ENCODE results near the gene SLC8A1.

SLC8A1 gene

GRCh38 chr2:40227210-40227609, 224.7 kb downstream of the SLC8A1 start:
- no peak for DNase-seq (ENCODE audit: low spot score)

GRCh38 chr2:40226637-40227036, 225.3 kb downstream of the SLC8A1 start:
- DNase-seq (ENCODE audit: low spot score), result no peak

DNA sequence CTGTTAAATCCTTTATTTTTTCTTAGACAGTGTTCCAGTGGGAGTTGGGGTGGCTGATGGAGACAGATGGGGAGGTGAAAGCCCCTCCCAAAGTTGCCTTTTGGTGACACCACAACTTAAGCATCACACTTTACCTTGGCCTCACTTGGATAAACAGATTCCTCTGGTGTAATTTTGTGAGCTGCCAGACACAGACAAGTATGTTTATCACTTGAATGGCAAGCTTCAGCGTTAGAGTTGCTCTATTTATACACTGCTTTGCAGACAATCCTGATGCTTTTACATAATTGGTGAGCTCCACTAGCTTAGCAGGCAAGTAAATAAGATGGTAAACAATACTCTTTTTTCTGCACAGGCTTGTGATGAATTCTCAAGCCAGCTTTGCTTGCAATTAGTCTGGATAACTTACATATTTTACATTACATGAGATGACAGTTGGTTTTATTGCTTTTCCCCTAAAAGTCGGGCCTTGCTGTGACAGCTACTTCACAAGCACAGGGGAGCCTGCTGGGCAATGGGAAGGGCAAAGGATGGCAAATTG, 226.2 kb downstream of the SLC8A1 start:
- no peak for DNase-seq (ENCODE audit: low spot score)

DNA sequence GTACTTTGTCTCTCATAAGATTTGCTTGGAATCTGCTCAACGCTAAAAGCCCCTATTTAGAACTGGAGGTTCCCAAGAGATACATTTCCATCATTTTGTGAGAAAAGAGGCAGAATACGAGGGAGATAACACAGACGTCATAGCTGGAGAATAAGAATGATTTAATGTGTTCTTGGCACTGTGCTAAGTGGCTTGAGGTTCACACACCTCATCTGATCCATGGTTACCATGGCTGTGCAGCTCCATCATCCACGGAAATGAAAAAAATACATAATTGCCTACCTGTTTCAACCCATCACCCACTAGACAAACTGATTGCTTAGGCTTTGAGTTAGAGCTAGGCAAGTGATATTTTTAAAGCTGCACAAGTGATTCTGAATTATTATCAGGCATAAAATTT, 227.6 kb downstream of the SLC8A1 start:
- no peak for DNase-seq (ENCODE audit: low spot score)

- DNase-seq (ENCODE audit: low spot score), result no peak
Observed at GRCh38 chr2:40220177-40220925, 231.5 kb downstream of the SLC8A1 start.

GRCh38 chr2:40219141-40219540, 232.7 kb downstream of the SLC8A1 start:
- no peak for DNase-seq (ENCODE audit: low spot score)

DNA sequence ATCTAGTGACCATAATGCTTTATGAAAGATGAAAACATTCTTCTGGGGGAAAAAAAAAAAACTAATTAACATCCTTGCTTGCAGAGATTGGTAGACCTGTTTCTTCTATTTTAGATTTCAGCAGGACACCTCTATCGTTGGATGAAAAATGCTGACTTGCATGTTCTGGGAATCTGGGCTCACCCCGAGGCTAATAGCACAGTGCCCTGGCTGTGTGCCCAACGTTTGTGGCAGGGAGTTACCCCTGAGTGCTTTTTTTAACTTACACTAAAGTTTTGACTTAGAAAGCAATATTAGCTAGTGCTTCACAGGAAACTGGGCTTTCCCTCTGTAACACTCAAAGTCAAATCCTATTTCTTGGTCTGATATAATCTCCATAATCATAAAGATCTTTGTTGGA, 233.2 kb downstream of the SLC8A1 start:
- no peak for DNase-seq (ENCODE audit: low spot score)

DNA sequence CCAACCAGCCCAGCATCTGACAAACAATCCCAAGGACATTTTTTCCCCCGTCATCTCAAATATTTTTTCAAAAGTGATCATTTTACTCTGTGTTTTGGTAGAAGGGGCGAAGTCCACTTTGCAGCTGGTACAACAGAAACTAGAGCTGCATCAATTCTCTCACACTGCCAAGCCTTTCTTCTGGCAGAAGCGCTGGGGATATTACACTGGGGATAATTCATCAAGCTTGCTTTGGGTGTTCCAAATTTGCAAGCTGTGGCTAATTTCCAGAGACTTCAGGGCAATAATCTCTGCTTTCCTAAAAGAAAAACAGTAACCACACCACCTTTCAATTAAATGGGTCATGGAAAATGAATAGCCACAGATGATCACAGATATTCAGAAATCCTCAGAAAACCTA, 238.3 kb downstream of the SLC8A1 start:
- DNase-seq (ENCODE audit: low spot score), result no peak

GRCh38 chr2:40213071-40213470, 238.8 kb downstream of the SLC8A1 start:
- DNase-seq (ENCODE audit: low spot score), result no peak

GRCh38 chr2:40210968-40211353, 240.9 kb downstream of the SLC8A1 start:
- no peak for DNase-seq (ENCODE audit: low spot score)

DNA sequence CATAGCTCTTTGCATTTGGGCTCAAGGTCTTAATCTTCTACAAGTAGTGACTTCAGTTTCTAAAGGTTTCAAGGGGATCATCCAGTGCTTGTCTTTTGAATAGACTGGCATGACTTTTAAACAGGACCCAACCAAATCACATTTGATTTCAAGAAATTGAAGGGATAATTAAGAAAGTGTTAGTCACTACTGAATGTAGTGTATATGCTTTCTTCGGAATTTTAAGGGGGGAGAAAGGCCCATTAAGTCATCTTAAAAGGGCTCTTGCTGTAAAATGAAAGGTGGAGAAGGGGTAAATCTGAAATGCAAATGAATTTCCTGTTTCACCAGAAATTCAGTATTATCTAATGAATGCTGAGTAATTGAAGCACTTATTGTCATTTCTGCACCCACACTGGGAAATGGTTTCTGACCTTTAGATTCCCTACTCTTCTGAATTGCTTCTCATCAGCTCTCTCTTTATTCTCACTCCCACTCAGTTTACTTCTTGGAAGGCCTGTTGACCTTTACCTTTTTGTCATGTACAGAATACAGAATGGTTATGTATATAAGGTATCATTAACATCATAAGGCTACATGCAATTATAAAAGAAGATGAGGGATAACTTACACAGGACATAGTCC, 241.4 kb downstream of the SLC8A1 start:
- DNase-seq (ENCODE audit: low spot score), result no peak

DNA sequence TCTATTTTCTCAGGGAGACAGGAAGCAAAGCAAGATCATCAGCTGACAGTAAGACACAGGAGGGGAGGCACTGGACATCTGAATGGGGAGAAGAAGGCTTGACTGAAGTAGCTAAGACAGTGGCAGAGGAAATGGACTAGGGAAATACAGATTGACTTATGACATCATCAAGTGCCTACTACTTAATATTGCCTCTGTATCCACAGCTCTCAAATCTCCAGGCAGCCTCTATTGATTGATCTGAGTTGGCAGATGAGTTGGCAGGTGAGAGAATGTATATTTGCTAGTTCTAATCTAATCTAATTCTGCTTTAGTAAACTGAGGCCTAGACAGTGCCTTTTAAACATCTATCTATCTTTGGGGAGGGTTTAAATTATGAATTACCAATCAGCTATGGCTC, 242.1 kb downstream of the SLC8A1 start:
- no peak for DNase-seq (ENCODE audit: low spot score)

DNA sequence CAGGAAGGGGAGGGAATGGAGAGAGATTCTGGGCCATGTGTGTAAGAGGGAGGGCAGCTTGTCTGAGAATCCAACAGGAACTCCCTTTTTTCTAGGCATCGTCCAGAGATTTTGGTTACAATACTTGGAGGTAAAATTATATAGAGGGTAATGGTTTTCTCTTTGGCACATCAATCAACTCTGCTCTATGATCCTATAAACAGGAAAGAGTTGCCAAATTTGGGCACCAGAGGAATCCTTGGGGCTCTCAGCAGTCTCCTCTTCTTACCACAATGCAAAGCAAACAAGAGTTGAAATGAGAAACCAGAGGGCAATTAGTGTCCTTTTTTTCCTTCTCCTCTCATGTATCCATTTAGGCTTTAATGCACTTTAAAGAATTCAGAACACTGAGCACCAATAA, 243.4 kb downstream of the SLC8A1 start:
- no peak for DNase-seq (ENCODE audit: low spot score)

- no peak for DNase-seq (ENCODE audit: low spot score)
Observed at GRCh38 chr2:40204268-40204667, 247.6 kb downstream of the SLC8A1 start.

GRCh38 chr2:40202798-40203400, 249.0 kb downstream of the SLC8A1 start:
- DNase-seq (ENCODE audit: low spot score), result no peak

GRCh38 chr2:40201425-40201824, 250.5 kb downstream of the SLC8A1 start:
- no peak for DNase-seq (ENCODE audit: low spot score)

GRCh38 chr2:40200366-40200915, 251.4 kb downstream of the SLC8A1 start:
- DNase-seq (ENCODE audit: low spot score), result no peak

DNA sequence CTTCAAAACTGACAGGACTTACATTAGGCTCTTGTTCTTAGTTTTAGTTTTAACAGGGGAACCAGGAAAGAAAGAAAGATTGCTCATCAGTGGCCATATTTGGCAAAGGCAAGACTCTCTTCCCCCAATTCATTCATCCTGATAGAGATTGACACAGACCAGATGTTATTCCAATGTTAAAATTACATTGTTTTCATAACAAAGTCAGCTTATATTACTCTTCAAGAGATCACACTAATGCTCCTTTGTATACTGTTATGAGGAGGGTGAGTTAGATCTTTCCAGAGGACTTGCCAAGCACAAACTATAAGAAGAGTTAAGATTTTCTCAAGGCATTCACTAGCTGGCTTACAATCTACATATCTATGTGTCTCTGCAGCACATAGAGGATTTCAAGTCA, 252.1 kb downstream of the SLC8A1 start:
- no peak for DNase-seq (ENCODE audit: low spot score)

- DNase-seq (ENCODE audit: low spot score), result no peak
Observed at GRCh38 chr2:40197121-40197520, 254.8 kb downstream of the SLC8A1 start.

GRCh38 chr2:40193670-40194026, 258.2 kb downstream of the SLC8A1 start:
- no peak for DNase-seq (ENCODE audit: low spot score)

DNA sequence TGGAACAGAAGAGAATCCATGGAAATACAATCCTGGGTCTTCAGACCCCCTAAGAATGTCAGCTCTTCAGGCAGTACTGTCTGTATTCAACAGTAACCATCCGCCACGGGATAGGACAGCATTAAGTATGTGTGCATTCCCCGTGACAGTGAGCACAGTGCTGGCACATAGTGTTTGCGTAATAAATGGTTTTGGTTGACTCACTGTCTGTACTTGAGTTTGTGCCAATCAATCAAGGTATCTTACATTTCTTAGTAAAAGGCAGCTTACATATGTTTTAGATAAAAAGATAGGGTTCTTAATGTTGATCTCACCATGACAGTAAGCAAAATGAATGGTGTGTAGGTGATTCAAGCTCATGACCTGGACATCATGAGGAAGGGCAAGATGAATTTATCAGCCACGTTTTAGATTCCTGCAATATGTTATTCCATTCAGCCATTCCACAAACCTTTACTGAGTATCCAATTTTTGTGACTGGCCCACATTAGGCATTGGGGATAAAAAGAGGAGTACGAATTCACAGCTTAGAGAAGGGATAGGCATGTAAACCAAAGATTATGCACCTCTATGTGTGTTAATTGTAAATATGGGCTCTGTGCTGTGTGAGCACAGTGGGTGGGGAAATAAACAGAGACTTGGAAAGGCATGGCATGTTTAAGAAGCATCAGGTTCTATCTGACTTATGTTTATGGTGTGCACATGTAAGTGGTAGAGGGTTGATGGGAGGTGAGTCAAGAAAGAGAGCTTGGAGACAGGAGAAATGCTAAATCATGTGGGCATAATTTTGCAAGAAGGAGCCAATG, 258.8 kb downstream of the SLC8A1 start:
- no peak for DNase-seq (ENCODE audit: low spot score)

- DNase-seq (ENCODE audit: low spot score), result no peak
Observed at GRCh38 chr2:40190457-40190856, 261.4 kb downstream of the SLC8A1 start.

Data from COLO829 (cell line).